B cell (primary cell): ENCODE measurements around the gene IL1A. TPM values are rescaled to one million over a fixed set of nuclear protein-coding genes. Genes with fewer than 3 reads are reported as not detected.

ENCODE experiments used
- ATAC-seq: fragments of 200-7000 bp; cut with Tn5 transposase; one replicate; pipeline ENCODE4 v1.10.0; 2021; ENCODE audit warnings: low read depth, mild to moderate bottlenecking, moderate number of reproducible peaks, moderate library complexity
- CTCF ChIA-PET: fragments of 350-600 bp; sonication (Branson Sonifier 250); formaldehyde crosslinking; loops from one replicate; lab custom pipeline; 2021; ENCODE audit warnings: antibody characterized with exemption, inconsistent platforms; lab: Charles Lee
- POLR2A ChIA-PET: fragments of 350-600 bp; sonication (Branson Sonifier 250); formaldehyde crosslinking; loops from one replicate; lab custom pipeline; 2021; ENCODE audit warnings: antibody characterized with exemption; lab: Charles Lee
- DNase-seq: peaks from one replicate; pipeline ENCODE4 v3.0.0; 2013
- H2AFZ ChIP-seq: 2 replicates; pipeline ENCODE4 v1.6.1; 2012; ENCODE audit warnings: mild to moderate bottlenecking, low read depth, low read length; ENCODE audit not compliant: insufficient read depth, poor library complexity, severe bottlenecking
- H3K27ac ChIP-seq, 2 donors: 1 replicate in 1 of 2; 2 replicates in 1 of 2; pipeline ENCODE4 v1.5.1; 2012 to 2013; ENCODE audit warnings: low read length in 2 of 2, mild to moderate bottlenecking in 2 of 2, moderate library complexity in 1 of 2
- H3K27me3 ChIP-seq, 4 experiments: fragments of 200-600 bp in 1 of 4; sonication (generic) in 1 of 4; replicated peaks in 1 of 4; 1 replicate in 2 of 4; 2 replicates in 2 of 4; pipeline versions ENCODE4 v1.6.1 to v1.7.0; 2013 to 2016; ENCODE audit warnings: low read length in 3 of 4, mild to moderate bottlenecking in 2 of 4, mixed read lengths in 1 of 4, moderate library complexity in 1 of 4; ENCODE audit not compliant: insufficient read depth in 4 of 4, control insufficient read depth in 3 of 4; ENCODE audit errors: control extremely low read depth in 1 of 4
- H3K36me3 ChIP-seq, 2 experiments: replicated peaks in 1 of 2; 1 replicate in 1 of 2; 2 replicates in 1 of 2; pipeline versions ENCODE4 v1.6.1 to v1.7.1; 2013; ENCODE audit warnings: low read length in 1 of 2; ENCODE audit not compliant: insufficient read depth in 2 of 2, control insufficient read depth in 1 of 2; ENCODE audit errors: control extremely low read depth in 1 of 2, extremely low read depth in 1 of 2
- H3K4me1 ChIP-seq, 2 donors: fragments of 200-600 bp in 1 of 2; sonication (generic) in 1 of 2; 1 replicate in 1 of 2; 2 replicates in 1 of 2; pipeline versions ENCODE4 v1.5.1 to v1.6.1; 2013 to 2017; ENCODE audit warnings: low read length in 2 of 2; ENCODE audit not compliant: control insufficient read depth in 2 of 2, insufficient read depth in 2 of 2
- H3K4me2 ChIP-seq: replicated peaks from 2 replicates; pipeline ENCODE3; 2012; ENCODE audit warnings: mild to moderate bottlenecking, low read depth, low read length; ENCODE audit not compliant: poor library complexity, severe bottlenecking
- H3K4me3 ChIP-seq, 5 experiments: fragments of 200-600 bp in 1 of 5; sonication (generic) in 1 of 5; 1 replicate in 3 of 5; 2 replicates in 2 of 5; pipeline versions ENCODE4 v1.5.1 to v1.7.0; 2011 to 2016; ENCODE audit warnings: low read length in 4 of 5, mild to moderate bottlenecking in 4 of 5, low read depth in 2 of 5, control low read depth in 1 of 5, moderate library complexity in 1 of 5; ENCODE audit not compliant: insufficient read depth in 1 of 5; ENCODE audit errors: control extremely low read depth in 1 of 5, extremely low read depth in 1 of 5
- H3K79me2 ChIP-seq: fragments of 200-600 bp; sonication (generic); one replicate; pipeline ENCODE4 v1.6.0; 2016; ENCODE audit warnings: low read length; ENCODE audit not compliant: control insufficient read depth, insufficient read depth
- H3K9ac ChIP-seq: fragments of 200-600 bp; sonication (generic); 2 replicates; pipeline ENCODE4 v1.6.1; 2017; ENCODE audit warnings: mild to moderate bottlenecking, low read length, moderate library complexity
- H3K9me3 ChIP-seq, 3 donors: one replicate each; pipeline versions ENCODE4 v1.6.1 to v1.7.1; 2013; ENCODE audit warnings: low read length in 2 of 3; ENCODE audit not compliant: control insufficient read depth in 2 of 3, insufficient read depth in 1 of 3; ENCODE audit errors: control extremely low read depth in 1 of 3
- H4K20me1 ChIP-seq: 2 replicates; pipeline ENCODE4 v1.6.0; 2012; ENCODE audit warnings: mild to moderate bottlenecking, low read length; ENCODE audit not compliant: insufficient read depth, control insufficient read depth, poor library complexity, severe bottlenecking
- H3K27ac Mint-ChIP-seq: one replicate; pipeline ENCODE4 v1.8.0; 2021; ENCODE audit warnings: mixed read lengths
- H3K27me3 Mint-ChIP-seq: one replicate; pipeline ENCODE4 v1.8.0; 2021; ENCODE audit warnings: mixed read lengths
- H3K4me1 Mint-ChIP-seq: one replicate; pipeline ENCODE4 v1.8.0; 2021; ENCODE audit warnings: mixed read lengths
- H3K4me3 Mint-ChIP-seq: one replicate; pipeline ENCODE4 v1.8.0; 2021; ENCODE audit warnings: mixed read lengths
- H3K9me3 Mint-ChIP-seq: one replicate; pipeline ENCODE4 v1.8.0; 2022; ENCODE audit warnings: mixed read lengths; ENCODE audit not compliant: insufficient read depth
- EZH2 ChIP-seq: IDR thresholded peaks from 2 replicates; pipeline ENCODE4 v1.6.1; 2012; ENCODE audit warnings: borderline replicate concordance, low read depth, mild to moderate bottlenecking, moderate library complexity, low read length; ENCODE audit not compliant: insufficient read depth, poor library complexity, severe bottlenecking
- WGBS: methylation state at CpG from one replicate; pipeline ENCODE4 v1.1.5; 2013; ENCODE audit warnings: missing lambda C conversion rate; ENCODE audit not compliant: insufficient coverage; 5-methylcytosine and 5-hydroxymethylcytosine counted together
- intact Hi-C: fragments of 100-400 bp; cut with micrococcal nuclease; formaldehyde crosslinking; loops from one replicate; pipeline ENCODE4 v1.10.0; 2022
- polyA plus RNA-seq: library from polyadenylated mRNA; depleted of rRNA; stranded (reverse); fragments of >200 nt; gene quantifications from 2 replicates; pipeline ENCODE4 v1.2.3, GENCODE V29; 2012
- total RNA-seq, 2 donors: library from RNA; stranded (reverse); fragments of 120-200 nt in 1 of 2; gene quantifications; 1 replicate in 1 of 2; 2 replicates in 1 of 2; pipeline versions ENCODE4 v1.2.3 to v1.2.4, GENCODE V29; 2013 to 2022
- TF ChIP-seq, protein P1 (sequence below): fragments of 200-600 bp; IDR thresholded peaks from one replicate; pipeline ENCODE4 v1.8.0; 2022; ENCODE audit warnings: antibody characterized with exemption, mild to moderate bottlenecking

The IL1A gene
- total and polyA plus RNA-seq, 2 donors (not counting 1 experiment from before 2014, with no cell fraction given) = 0.15 TPM; not detected in 1

DNA sequence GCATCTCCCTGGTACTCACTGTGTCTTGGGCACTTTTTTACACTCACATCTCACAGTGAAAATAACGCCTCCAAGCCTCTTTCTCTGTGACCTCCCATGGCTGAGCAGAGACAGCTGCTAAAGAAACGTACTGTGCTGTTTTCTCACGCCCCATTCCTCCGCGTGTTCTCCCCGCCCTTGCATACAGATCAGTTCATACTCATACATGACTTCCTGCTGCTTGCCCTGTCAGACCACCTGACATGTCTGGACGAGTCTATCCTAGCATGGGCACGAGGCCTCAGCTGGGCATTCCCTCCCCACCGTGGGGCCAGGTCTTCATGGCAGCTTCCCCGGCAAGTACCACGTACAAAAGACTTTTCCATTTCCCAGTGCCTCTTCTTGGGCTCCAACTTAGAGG is 21.2 kb upstream of the IL1A start:
- intact Hi-C loops = no loop called here
- TF ChIP-seq, protein P1, sequence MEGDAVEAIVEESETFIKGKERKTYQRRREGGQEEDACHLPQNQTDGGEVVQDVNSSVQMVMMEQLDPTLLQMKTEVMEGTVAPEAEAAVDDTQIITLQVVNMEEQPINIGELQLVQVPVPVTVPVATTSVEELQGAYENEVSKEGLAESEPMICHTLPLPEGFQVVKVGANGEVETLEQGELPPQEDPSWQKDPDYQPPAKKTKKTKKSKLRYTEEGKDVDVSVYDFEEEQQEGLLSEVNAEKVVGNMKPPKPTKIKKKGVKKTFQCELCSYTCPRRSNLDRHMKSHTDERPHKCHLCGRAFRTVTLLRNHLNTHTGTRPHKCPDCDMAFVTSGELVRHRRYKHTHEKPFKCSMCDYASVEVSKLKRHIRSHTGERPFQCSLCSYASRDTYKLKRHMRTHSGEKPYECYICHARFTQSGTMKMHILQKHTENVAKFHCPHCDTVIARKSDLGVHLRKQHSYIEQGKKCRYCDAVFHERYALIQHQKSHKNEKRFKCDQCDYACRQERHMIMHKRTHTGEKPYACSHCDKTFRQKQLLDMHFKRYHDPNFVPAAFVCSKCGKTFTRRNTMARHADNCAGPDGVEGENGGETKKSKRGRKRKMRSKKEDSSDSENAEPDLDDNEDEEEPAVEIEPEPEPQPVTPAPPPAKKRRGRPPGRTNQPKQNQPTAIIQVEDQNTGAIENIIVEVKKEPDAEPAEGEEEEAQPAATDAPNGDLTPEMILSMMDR = no peak
- no peak for TF ChIP-seq EZH2
- ATAC-seq = peak; percentile 36

DNA sequence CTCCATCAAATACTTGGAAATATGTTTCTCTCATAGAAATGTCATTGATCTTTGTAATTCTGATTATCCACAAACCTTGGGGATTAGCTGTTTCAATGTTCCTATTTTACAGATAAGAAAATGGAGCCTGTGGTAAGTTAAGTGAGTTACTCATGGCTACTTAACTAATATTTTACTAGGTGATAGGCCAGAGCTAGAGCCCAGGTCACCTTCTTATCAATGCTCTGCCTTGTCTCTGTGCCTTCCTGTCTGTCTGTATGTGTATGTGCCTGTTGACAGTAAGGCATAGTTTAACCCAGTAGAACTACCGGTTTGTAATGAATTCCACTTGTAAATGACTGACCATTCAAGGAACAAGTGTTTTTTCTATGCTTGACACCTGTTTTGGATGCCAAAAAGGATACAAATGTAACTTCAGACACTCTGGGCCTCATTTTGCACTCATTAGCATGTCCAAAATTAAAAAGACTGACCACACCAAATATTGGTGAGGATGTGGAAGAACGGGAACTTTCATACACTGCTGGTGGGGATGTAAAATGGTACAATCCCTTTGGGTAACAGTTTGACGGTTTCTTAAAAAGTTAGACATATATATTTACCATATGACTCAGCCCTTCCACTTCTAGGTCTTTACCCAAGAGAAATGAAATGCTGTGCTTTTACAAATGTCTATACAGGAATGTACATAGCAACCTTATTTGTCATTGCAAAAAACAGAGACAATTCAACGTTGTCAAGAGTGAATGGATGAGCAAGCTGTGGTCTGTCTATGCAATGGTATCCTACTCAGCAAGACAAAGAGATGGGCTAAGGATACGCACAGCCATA is 19.6 kb upstream of the IL1A start:
- Histone ChIP-seq H2AFZ (no peak overlapping the region), H3K9ac (no peak overlapping the region), H3K79me2 (no peaks in the 10 kb centered on the region), H3K27ac (no peak overlapping the region), H3K27me3 (no peaks in the 10 kb centered on the region), H3K4me3 (no peak overlapping the region), H3K4me1 (peaks cover 0 to 4% of the 10 kb centered on the region in 2 donors), H3K36me3 (no peaks in the 10 kb centered on the region), H4K20me1 (no peaks in the 10 kb centered on the region), H3K9me3 (peaks cover 0 to 2% (median 0%) of the 10 kb centered on the region in 3 donors), H3K4me2 (no peak overlapping the region)
- ChIA-PET POLR2A (no interaction called here), CTCF (no interaction called here)
- Mint-ChIP-seq H3K27me3 (no peaks in the 10 kb centered on the region), H3K27ac (no peak overlapping the region), H3K4me1 (peaks cover 11% of the 10 kb centered on the region), H3K9me3 (peaks cover 4% of the 10 kb centered on the region), H3K4me3 (no peak overlapping the region)
- TF ChIP-seq, protein P1 = no peak
- ATAC-seq = no peak
- WGBS = 87% methylated on average over 2 of the region's 5 CpGs
- no peak for DNase-seq
- intact Hi-C loops = no loop called here

More for the DNA sequence above, 21.2 kb upstream of the IL1A start:
- Histone ChIP-seq H3K9ac (no peak overlapping the region), H3K9me3 (peaks cover 0 to 4% (median 2%) of the 10 kb centered on the region in 3 donors), H3K4me2 (peak overlapping the region; percentile 18), H3K27me3 (no peaks in the 10 kb centered on the region), H3K4me1 (peaks cover 0 to 4% of the 10 kb centered on the region in 2 donors), H3K4me3 (no peak overlapping the region), H3K36me3 (no peaks in the 10 kb centered on the region), H3K79me2 (no peaks in the 10 kb centered on the region), H2AFZ (peak overlapping the region; percentile 29), H4K20me1 (no peaks in the 10 kb centered on the region), H3K27ac (no peak overlapping the region)
- POLR2A ChIA-PET = no interaction called here
- DNase-seq = peak; percentile 24
- peaks cover 6% of the 10 kb centered on the region for H3K4me1 Mint-ChIP-seq
- peak overlapping the region; percentile 24 for H3K4me3 Mint-ChIP-seq
- 72% methylated on average over 9 of the region's 11 CpGs for WGBS
- CTCF ChIA-PET = no interaction called here
- H3K27ac Mint-ChIP-seq = peak overlapping the region; percentile 51
- H3K9me3 Mint-ChIP-seq = peaks cover 6% of the 10 kb centered on the region
- no peaks in the 10 kb centered on the region for H3K27me3 Mint-ChIP-seq
